Activated T-cell treated with anti-CD3 and anti-CD28 coated beads for 4 hours (primary cell): Measurements from ENCODE around the gene SNTB2.

Experiments used
- DNase-seq: peaks from one replicate; pipeline ENCODE4 v3.0.0-alpha.2; 2020

The SNTB2 gene

DNA sequence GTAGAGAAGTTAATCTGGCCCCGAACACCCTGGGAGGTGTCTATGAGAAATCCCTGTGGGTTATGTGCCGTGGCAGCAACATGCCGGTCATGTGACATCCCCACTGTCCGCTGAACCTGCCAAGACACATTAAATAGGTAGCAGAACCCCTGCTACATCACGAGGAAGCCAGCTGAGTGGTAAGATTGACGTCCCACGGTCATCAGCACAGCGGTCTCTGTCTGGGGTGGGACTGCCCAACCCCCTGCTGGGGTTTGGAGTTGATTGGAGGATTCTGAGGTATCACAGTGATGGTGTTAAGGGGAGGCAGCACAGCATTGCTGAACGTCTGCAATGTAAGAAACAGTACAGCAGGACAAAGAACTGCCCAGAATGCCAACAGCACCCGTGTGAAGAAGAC is 162.6 kb downstream of the SNTB2 start:
- no peak for DNase-seq

DNA sequence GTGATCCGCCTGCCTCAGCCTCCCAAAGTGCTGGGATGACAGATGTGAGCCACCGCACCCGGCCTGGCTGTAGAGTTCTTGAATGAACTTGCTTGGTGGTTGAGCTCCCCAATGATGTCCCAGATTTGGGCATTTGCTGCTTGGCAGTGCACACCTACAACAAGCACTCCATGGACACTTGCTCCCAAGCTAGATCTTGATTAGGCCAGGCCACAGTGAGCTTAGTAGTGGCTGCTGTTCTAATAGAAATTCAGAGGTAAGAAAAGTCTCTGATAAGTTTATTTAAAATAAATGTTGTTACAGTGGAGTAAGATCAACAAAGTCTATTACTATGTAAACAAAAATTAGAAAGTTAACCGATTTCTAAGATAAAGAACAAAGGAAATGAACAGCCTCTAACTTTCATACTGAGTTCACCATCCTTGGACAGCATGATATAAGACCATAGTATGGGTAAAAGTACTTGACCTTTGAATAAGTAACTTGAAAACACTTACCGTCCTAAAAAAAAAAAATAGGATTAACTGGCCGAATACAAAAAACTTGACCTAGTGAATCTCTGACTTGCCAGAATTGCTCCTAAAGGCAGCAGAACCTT is 163.7 kb downstream of the SNTB2 start:
- DNase-seq: no peak

DNA sequence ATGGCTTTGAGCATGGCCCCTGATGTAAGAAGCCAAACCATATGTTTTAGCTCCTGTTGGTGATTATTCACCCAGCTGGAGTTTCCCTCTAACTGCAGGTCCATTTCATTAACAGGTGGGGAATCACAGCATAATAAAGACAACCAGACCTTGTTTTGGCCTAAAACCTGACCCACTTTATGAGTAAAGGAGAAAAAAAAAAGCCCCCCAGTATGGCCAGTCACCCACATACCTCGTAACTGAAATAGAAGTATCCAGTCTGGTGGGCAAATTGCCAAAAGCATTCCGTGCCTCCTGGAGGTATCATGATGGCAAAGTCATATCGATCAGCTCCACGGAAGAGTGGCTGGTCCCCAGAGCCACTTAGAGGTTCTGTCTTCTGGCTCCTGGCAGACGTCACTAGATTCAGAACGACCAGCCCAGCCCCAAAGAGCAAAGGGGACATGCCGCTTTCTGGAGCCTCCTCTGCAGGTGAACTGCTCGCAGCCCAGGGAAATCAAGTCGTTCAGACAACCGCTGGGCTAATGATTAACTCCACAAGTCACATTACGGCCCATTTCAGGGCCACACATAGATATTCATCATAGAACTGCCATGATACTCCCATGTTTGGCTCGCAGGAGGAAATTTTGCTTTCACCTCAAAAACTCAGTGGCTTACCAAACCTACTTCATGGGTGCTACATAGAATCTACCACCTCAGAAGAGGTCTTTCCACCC is 164.5 kb downstream of the SNTB2 start, which contains the start of gene TMED6:
TMED6 (minus strand) TSS at position 478 of the 719 bp plus-strand sequence; CDS start at position 445, 33 bp downstream.
- no peak for DNase-seq
